GM18907 (cell line): ENCODE data around the gene GRAMD4.

ENCODE experiments used
- ATAC-seq: cut with Tn5 transposase; IDR thresholded peaks from one replicate; pipeline ENCODE4 v1.9.1; 2021; ENCODE audit warnings: mild to moderate bottlenecking, moderate library complexity; ENCODE audit not compliant: unreplicated experiment

Gene GRAMD4

DNA sequence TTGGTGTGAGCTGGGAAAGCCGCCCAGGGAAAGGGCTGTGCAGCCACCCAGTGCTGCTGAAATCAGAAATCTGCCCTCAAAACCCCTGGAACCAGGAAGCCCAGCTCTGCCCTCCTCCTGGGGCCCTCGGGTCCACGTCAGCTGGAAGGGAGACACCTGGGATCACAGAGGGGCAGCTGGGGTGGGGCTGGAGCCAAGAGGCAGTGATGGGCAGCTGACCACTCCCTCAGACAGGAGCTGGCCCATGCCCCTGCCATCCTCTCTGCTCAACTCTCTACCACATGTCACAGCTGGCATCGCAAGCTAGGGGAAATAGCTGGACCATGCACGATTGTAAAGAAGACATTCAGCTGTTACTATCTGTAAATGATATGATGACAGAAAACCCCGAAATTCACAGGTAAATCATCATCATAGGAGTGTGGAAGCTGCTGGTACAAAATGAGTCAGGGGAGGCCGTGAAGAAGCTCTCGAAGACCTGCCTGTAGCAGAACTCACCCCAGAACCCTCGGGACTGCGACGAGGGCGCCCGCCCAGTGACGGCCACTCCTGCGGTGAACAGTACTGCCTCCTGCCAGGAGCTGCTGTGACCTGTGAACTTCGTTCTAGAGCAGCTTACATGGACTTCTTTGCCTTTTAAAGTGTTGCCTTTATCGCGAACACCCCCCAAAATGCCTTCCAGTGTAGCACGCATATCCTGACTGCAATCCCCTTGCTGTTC, 62.0 kb downstream of the GRAMD4 start:
- ATAC-seq = no peak

DNA sequence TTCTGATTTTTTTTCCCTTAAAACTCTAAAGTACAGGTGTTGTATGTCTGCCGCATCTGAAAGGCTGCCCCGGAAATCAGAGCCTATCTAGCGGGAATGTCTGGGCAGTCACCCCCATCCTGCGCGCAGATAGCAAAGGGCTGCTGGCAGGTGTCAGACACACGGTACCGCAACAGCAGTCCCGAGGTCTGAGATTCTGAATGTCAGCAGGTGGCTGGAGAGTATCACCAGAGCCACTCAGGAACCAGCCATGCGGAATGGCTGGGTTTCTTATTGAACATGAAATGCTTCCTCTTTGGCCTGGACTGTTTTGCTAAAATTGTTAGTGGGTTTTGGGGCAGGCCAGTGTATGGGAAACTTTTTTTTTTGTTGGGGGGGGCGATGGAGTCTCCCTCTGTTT, 64.5 kb downstream of the GRAMD4 start:
- ATAC-seq = peak; percentile 77

DNA sequence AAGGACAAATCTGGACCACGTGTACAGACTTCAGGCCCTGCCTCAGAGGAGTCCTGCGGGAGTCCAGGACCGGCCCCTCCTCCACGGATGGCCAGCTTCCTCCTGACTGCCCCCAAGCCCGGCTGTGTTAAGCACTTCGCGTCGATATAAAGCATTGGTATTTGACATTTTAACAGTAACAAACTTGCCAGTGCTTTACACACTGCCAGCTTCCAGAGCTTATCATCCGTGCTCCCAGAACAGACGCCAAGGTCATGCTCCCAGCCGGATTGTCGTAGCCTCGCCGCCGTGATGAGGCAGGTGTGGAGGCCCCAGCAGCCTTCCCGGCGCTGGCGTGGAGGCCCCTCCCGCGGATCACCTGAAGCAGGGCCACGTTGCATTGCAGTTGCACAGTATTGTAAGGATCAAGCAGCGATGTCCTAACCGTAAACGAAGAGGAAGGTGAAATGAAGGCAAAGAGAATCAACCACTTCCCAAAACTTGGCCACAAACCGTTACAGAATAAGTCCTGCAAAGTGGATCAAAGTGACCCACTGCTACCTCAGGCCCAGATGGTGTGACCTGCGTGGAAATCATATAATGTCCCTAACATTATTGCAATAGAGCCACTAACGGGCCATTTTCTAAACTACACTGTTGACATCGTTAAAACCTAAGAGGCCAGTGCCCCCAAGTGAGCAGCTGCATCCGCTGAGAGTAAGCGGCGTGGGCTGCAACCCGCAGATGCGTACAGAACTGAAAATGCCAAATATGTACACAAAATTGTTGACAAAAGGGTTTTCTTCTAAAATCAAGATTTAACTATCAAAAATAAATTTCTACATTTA, 66.2 kb downstream of the GRAMD4 start:
- no peak for ATAC-seq

DNA sequence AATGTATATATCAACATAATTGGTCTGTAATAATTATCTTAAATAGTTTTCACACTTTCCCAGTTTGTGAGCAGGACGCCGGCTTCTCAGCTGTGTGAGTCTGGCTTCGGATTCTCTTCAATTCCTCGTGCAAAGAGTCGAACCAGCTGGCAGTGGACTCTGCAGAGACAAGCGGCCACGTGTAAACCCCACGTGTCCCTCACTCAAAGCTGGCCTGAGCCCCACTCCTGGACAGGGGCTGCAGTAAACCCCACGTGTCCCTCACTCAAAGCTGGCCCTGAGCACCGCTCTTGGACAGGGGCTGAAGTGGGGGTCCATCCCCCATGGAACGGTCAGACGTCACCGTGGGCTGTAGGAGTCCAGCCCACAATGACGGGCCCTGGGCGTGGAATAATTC, 66.9 kb downstream of the GRAMD4 start:
- ATAC-seq = no peak

DNA sequence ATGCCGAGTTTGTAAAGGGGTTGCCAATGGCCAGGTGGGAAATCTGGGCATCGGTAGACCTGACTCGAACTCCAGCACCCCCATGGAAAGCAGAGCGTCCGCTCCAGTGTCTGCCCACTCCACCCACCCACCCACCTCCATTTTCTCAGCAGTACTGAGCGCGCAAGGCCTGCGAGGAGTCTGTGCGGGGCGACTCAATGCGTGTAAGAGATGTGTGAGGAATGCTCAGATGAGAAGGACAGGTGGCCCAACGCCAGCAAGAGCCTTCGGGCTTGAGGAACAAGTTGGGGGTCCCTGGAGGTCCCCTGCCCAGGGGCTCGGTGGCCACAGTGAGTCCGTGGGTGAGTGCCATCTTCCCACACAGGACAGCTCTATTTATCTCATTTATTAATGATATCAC, 67.3 kb downstream of the GRAMD4 start:
- no peak for ATAC-seq

DNA sequence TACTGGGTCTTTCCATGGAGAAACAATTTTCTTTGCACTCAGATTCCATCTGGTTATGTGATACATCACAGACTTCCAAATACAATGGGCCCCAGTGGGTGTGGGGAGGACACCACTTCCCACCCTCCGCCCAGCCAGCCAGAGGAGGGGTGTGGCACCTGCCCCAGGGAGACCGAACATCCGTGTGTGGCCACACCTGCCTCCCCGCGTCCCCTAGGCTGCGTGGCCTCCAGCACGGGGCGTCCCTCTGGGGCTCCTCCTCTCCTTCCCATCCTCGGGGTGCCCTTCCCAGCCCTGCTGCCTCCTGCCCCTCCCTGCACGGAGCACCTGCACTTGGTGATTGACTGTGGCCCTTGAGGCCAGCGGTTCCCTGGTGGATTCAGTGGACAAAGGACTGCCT, 68.8 kb downstream of the GRAMD4 start:
- no peak for ATAC-seq

DNA sequence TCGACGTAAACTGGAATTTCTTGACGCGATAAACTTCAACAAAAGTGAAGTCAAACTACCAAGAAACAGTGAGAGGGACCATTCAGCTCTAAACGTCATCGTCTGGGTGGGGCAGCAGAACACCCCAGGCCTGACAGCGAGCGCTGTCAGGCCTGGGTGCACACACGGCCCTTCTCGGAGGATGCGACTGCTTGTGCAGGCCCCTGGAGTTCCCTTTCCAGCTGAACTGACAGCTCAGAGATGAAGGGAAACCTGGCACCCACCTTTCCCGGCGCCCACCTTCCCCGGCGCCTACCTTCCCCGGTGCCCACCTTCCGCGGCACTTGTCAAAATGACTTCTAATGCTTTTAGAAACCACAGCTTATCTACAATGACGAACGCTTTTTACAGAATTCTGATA, 70.0 kb downstream of the GRAMD4 start:
- ATAC-seq = no peak

DNA sequence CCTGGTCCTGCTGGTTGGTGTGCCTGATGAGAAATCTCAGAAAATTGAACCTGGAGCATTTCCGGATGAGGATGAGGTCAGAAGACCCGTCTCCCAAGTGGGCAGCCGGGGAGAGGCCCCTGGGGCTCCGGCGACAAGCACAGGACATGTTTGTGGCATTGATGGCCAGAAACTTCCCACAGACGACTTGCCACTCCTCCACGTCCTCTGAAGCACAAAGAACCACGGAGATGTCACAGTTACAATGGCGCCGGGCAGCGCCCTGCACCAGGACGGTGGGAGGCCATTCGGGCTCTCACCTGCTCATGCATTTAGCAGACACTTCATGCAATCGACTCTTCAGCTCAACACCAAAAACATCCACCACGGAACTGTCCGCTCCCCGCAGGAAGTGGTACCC, 71.4 kb downstream of the GRAMD4 start:
- ATAC-seq = no peak

DNA sequence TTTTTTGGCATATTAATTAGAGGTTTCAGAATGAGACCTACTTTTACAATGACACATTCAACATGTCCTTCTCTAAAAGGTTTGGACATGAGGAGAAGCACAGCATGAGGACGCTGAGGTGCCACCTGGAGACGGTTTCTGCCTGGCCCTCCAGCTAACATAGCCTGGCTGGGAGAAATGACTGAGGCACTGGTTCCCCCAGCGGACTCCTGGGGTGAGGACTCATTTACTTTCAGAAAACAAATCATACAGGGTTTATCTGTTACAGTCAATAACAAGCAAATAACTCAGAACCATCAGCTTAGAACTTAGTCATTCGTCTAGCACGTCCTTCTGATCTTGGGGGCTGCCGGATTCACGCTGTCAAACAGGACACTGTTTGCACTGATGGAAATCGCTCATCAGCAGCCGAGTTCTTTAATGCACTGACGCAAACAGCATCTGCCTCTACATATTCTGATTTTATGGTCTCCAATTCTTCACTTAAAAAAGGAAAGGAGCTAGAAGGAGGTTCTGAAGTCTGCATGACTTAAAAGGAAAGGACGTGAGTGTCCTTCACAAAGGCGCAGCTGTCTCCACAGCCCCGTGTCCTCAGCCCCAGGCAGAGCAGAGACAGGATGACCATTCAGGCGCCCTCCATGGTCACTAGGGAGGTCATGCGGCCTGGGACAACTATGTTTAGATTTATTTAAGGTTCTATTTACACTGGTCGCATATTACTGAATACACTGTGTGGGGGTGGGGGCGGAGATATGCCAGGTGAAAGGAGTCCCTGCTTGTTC, 73.6 kb downstream of the GRAMD4 start:
- no peak for ATAC-seq

DNA sequence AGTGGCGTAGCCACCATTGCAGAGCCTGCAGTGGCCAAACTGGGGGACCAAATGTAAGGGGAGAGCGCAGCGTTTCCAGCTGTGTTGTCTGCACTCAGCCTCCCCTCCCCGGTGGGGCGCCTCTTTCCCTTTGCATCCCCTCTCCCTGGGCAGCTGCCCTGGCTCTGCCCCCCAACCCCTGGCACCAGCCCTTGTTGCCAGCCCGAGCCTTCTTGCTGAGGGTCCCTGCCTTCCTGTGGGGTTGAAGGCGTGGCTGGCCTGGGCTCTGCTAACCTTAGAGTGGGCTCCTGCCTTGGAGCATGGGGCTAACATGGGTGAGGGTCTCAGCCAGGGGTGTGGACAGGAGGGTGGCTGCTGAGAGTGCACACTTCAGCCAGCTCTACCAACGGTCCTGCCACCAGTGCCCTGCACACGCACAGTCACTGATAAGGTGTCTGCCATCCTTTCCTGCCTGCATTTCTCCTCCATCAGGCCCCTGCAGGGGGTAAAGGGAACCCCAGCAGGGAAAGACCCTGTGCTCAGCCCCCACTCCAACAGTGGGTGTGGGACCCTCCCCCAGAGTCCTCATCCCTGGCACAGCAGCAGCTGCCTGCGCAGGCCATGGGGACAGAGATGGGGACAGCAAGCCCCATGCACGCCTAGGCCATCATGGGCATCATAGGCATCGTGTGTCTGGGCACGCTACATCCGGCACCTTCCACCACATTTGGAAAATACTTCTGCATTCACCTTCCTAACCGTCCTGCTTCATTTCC, 74.4 kb downstream of the GRAMD4 start:
- no peak for ATAC-seq

DNA sequence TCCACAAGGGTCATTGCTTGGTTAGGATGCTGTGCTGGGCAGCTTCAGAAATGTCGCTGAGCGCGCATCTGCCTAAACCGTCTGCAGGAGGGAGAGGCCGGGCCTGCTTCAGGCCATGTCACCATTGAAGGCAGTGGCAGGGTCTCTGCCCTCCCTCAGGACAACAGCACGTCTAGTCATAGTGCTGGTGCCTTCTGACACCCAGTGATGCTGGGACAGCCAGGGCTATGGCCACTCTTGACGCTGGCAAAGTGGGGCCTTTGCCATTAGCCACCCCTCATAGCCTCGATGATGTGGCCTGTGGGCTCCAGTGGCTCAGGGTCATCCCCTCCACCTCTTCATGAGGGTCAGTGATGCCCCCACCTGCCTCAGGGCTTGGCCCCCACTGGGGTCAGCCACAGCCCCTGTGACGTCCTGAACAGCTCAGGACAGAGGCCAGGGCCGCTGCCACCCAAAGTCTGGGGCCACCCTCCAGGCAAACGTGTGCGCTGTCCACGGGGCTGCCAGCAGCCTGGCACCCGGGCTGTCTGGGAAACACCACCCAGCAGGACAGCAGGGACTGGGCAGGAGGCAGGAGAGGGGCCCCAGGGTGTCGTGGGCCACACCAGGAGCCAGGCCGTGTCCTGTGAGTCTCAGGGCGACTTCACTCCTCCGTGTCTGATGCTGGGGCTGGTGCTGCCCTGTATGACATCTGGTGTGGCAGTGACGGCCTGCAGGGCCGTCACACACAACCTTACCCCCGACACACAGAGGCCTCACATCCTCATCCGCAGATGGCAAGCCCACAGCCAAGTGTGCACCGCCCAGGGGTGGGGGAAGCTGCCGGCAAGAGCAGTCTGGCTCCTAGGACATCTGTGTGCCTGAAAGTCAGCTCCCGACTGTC, 75.4 kb downstream of the GRAMD4 start:
- ATAC-seq = no peak

DNA sequence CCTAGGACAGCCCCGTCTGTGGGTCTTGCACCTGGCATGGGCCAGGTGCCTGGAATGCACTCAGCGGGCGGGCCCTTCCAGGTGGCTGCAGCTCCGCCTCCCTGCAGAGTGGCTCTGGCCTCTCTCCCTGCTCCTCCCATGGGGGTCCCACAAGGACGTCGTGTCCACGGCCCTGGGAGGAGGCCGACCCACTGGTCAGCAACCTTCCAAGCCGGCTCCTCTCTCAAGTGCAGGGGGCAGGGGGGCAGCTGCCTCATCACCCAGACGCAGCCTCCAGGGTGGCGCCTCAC, 76.0 kb downstream of the GRAMD4 start:
- no peak for ATAC-seq

DNA sequence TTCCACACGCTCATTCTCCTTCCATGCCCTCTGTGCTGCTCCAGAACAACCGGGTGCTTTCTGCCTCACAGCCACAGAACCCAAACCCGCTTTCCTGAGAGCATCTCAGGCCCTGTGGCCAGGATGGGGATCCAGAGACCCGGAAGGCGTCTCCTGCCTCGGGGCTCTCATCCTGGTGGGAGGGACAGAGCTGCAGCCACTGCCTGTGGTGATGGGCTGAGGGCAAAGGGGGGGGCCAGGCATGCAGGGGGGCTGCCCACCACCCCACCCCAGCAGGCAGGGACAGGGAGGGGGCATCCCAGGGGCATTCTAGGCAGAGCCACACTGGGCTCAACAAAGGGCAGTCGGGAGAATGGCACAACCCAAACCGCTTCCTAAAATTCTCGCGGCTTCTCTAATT, 76.4 kb downstream of the GRAMD4 start:
- no peak for ATAC-seq

DNA sequence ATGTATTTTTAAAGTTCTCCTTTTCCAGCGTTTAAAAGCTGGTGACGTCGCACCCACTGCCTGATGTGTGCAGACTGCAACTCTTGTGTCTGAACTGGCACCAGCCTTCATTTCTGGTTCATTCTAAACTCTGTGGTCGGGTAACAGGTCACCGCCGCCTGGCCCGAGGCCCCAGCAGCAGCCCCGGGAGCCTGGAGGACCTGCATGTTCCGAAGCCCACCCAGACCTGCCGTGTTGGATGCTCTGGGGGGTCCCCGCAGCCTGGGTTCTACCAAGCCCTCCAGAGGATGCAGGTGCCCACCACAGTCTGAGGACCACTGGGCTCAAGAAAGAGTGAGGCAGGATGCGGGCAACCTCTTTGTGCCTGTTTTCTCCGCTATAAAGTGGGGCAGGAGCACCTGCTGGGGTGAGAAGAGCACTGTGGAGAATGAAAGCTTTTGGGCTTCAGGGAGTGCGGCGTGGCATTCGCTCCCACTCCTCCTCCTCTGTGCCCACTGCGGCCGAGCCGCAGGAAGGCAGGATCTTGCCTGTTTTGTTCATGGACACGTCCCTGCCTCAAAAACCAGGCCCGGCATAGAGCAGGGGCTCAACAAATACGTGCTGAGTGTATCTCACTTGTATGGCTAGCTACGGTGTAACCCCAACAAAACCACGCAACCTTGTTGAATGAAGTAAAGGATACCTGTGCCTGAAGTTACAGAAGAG, 77.8 kb downstream of the GRAMD4 start:
- ATAC-seq = no peak

DNA sequence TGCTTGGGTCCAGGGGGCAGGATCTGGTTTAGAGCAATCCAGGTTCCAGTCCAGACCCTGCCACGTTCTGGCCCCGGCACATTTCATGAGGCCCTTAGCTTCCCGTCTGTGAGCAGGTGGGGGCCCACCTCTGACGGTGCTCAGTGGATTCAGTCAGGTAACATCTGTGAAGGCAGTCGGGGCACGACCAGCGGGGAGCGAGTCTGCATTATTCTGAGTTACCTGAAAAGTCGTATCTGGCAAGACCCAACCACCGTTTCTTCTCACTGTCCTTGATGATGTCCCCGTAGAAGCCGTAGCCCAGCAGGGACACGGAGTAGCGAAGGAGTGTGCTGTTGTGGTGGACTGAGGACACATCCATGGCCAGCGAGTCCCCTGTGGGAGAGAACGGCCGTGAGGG, 78.9 kb downstream of the GRAMD4 start:
- ATAC-seq = no peak

DNA sequence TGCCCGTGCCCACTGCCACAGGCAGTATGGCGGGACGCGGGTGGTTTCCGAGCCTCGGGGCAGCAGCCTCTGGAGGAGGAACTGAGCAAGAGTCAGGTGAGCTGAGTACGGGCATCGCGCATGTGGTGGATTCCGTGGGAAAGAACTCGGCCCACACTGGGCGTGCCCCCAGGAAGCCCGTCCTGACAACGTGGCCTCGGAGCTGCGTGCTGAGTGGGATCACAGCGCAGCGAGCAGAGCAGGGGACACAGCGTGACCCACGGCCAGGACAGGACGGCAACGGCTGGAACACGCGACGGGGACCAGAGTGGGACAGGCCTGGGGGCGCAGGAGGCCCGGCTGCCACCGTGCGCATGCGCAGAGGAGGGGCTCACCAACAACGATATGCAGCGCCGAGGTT, 81.1 kb downstream of the GRAMD4 start:
- ATAC-seq = no peak

DNA sequence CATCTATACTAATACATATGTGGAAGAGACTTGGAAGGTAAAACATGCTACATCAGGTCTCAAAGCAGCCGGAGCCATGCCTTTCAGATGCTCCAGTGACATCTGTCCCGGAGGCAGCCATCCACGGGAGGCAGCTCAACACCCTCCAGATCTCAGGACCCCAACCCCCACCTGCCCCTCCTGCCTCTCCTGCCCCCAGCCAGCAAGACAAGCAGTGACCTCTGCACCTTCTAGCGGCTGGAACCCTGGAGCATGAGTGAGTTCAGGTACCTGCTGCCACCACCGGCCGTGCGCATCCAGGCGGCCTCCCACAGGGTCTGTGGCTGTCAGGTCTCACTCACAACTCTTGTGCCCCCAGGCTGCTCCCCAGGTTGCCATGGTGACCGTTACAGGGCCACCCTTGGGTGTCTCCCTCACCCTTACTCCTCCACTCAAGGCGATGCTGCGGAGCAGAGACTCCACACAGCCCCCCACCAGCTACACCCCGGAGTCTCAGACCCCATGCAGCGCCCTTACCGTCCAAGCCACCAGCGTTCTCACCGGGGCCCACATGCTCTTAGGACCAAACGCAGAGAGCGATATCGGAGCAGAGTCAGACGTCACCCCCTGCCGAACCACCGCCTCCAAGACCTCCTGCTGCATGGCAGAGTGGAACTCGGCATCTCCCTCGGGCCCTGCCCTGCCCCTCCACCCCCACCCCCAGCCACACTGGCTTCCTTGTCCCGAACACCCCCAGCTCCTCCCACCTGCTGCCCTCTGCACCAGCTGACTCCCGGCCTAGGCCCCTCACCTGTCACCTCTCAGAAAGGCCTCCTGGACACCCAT, 83.2 kb downstream of the GRAMD4 start:
- no peak for ATAC-seq

DNA sequence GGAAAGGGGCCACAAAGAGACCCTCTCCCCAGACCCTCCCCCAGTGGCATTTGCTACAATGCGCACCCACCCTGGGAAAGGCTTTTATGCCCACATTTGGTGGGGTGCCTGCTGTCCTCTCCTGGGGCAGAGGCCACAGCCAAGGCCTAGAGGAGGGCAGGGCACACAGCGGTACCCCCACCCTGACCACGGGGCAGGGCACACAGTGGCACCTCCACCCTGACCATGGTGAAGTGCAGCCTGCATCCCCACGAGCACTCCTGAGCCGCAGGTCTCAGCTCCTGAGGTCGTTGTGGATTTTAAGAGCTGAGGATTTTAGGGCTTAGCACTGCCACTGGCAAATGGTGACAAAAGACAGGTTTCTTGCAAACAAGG, 83.8 kb downstream of the GRAMD4 start:
- no peak for ATAC-seq

DNA sequence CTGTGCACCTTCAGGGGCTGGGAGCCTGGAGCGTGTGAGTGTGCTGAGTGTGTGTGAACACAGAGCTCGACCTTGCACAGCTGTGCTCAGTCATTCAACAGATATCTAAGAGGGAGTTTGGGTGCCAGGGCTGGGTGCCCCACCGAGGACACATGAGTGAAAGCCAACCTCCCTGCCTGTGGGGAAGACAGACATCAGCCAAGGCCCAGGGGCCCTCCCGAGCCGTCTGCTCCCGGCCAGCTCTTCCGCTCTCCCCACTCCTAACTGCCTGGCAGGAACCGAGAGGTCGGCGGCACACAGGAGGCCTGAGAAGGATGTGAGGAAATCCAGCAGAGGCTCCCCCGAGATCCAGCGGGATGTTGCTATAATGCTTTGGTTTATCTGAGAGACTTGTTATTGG, 85.9 kb downstream of the GRAMD4 start:
- no peak for ATAC-seq
